COR-L47 (cell line): ENCODE results near the gene ACOXL.

Experiments
- DNase-seq: peaks from one replicate; lab custom pipeline; 2025; lab: John Stamatoyannopoulos, UW

Gene ACOXL

DNA sequence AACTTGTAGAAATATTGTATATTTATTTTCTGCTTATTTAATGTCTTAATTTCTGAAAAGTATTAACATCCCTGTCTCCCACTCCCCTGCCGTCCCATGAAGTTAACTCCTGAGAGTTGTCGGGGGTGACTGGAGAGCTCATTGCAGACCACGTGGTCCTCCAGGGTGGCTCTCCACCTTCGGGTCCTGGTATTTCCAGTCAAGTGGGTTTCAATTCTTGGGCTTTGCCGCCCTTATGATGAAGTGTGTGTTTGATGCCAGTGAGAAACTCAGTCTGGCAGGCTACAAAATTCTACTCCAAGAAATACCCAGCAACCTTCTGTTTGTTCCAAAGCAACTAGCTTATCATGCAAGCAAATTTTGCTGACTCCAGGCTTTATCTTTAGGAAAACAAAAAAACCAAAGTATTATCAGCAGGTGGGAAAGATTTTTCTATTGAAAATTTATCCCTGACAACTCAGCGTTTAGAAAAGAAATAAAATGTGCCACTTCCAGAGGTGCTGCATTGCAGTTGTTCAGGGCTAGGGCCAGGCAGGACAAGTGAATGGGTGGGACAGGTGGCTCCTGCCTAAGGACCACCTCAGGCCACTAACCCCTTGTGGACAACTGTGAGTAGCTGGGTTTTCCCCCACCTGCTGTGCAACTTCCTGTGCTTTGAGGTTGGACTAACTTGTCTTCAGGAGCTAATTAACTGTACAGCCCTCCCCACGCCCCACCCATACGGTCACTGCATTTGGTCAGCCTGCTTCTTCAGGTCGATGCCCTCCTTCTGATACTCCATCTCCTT lies 434.9 kb downstream of the ACOXL start:
- no peak for DNase-seq

- DNase-seq: no peak
These were observed 435.4 kb downstream of the ACOXL start for GRCh38 chr2:111167863-111168162.
